ENCODE measurements around the gene COX19. TPM values are rescaled to one million over a fixed set of nuclear protein-coding genes. Genes with fewer than 3 reads are reported as not detected.

The COX19 gene
- total RNA-seq, 1 experiment from 2014 or later = 12.3 TPM

DNA sequence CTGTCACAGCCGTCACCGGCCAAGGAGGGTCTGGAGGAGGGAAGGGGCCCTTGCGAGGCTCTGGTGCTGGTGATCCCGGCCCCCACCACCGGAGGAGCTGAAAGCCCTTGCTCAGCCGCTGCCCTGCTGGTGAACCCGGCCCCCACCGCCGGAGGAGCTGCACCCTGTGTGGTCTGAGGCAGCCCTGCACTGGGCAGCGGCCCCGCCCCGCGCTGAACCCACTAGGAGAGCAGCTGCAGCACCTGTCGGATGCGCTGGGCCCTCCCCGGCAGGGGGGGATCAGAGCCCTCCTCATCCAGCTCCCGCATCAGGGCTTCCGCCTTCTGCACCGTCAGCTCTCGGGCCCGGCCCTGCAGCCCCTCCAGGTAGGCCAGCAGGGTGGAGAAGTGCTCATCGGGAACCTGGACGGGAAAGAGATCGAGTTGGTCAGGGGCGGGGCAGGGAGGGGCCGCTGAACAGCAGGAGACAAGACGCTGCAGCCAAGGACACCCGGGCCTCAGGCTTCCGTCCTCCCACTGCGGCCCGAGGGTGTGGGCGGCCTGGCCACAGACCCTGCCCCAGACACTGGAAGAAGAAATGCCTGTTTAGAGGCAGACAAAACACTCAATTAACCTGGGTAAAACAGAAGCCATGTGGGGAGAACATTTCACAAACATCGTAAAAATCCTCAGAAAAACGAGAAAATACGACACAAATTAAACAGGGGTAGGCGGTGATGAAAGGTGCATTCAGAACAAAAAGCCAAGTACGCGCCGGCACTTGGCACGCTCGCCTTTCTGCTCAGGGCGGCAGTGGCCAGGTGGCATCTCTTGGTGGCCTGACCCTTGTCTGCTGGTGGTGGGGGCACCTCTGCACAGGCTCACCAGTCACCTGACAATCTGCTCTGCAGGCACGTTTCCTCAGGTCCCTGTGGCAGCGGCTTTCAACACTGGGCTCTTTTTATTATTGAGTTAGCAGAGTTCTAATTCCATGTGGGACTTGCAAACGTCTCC is 22.4 kb upstream of the COX19 start:
- Histone ChIP-seq H3K27me3 (ENCODE audit: insufficient read depth, low read length) (no peaks in the 10 kb centered on the region), H2BK20ac (ENCODE audit: low read depth, low read length, poor library complexity, severe bottlenecking) (no peak overlapping the region), H4K5ac (ENCODE audit: insufficient read length, low read depth, low read length) (no peak overlapping the region), H3K9me3 (ENCODE audit: control insufficient read depth, low read depth, low read length) (no peaks in the 10 kb centered on the region), H3K56ac (ENCODE audit: insufficient read length, low read depth, low read length) (no peak overlapping the region), H3K4me2 (ENCODE audit: insufficient read depth, insufficient read length, low read length) (no peak overlapping the region), H3K79me1 (ENCODE audit: insufficient read depth, low read depth, low read length, poor library complexity, severe bottlenecking) (no peaks in the 10 kb centered on the region), H2BK5ac (ENCODE audit: insufficient read length, low read length) (no peak overlapping the region), H3K27ac (ENCODE audit: insufficient read length, low read depth, low read length) (no peak overlapping the region), H2BK15ac (ENCODE audit: low read depth, low read length) (no peak overlapping the region), H4K20me1 (ENCODE audit: control insufficient read depth, insufficient read depth, insufficient read length) (no peaks in the 10 kb centered on the region), H3K14ac (ENCODE audit: insufficient read depth, low read length) (no peak overlapping the region), H3K18ac (ENCODE audit: insufficient read length, low read depth, low read length) (no peak overlapping the region), H4K91ac (ENCODE audit: insufficient read length, low read depth, low read length) (no peak overlapping the region), H2BK120ac (ENCODE audit: low read depth, low read length, poor library complexity, severe bottlenecking) (no peak overlapping the region), H2AK5ac (ENCODE audit: insufficient read length, low read length) (no peak overlapping the region), H3K23me2 (ENCODE audit: insufficient read length, low read depth, low read length, poor library complexity, severe bottlenecking) (no peaks in the 10 kb centered on the region), H3K9ac (ENCODE audit: extremely low read depth, insufficient read length, low read length) (no peak overlapping the region), H3K4ac (ENCODE audit: low read depth, low read length) (no peak overlapping the region), H3K23ac (ENCODE audit: insufficient read length, low read depth, low read length) (no peak overlapping the region), H2AFZ (ENCODE audit: low read length) (no peak overlapping the region), H2BK12ac (ENCODE audit: insufficient read length, low read depth, low read length) (no peak overlapping the region), H3T11ph (ENCODE audit: low read length) (no peak overlapping the region), H3K4me1 (ENCODE audit: insufficient read depth, low read length) (no peaks in the 10 kb centered on the region), H4K8ac (replicated peaks; ENCODE audit: insufficient read length, low read depth, low read length) (no peak overlapping the region), H3K79me2 (ENCODE audit: insufficient read depth, low read length) (no peaks in the 10 kb centered on the region)
- no peaks in the 10 kb centered on the region for H3K9me3 Mint-ChIP-seq
- H3K27ac Mint-ChIP-seq = peak overlapping the region in 1 of 3 experiments; percentile 70; a peak in 2 of 7 replicates
- H3K27me3 Mint-ChIP-seq (ENCODE audit: low read depth) = no peaks in the 10 kb centered on the region; the same call in 1 of the 2 replicates
- peaks cover 0 to 10% (median 9%) of the 10 kb centered on the region in 3 experiments; a peak in 4 of 7 replicates for H3K36me3 Mint-ChIP-seq (ENCODE audit: insufficient read depth in 1 of 3, low read depth in 3 of 3)
- WGBS (ENCODE audit: extremely low coverage, insufficient read length, low lambda C conversion rate) = no CpG with 5 or more reads among the region's 45 CpGs
- no peak for DNase-seq
- peaks cover 2 to 20% of the 10 kb centered on the region in 2 experiments; a peak in 3 of 4 replicates for H3K4me1 Mint-ChIP-seq
- TF ChIP-seq CTCF (conservative IDR thresholded peaks at IDR 0.05) = peak; percentile 43; the same call in 2 of the 3 replicates
- no peak overlapping the region for H3K4me3 Mint-ChIP-seq

Data from H9 (cell line).